Bronchial smooth muscle cell (primary cell): ENCODE results near the gene DPH3. TPM values are rescaled to one million over a fixed set of nuclear protein-coding genes. Genes with fewer than 3 reads are reported as not detected.

ENCODE experiments used
- total RNA-seq: library from RNA; depleted of rRNA; stranded (reverse); fragments of >200 nt; gene quantifications from 2 replicates; pipeline ENCODE4 v1.2.1, GENCODE V29; 2014

Gene DPH3
- 14.4 and 15.9 TPM in 2 replicates for total RNA-seq

GRCh38 chr3:16264708-16265454, at the start of gene DPH3, which contains the start of gene OXNAD1:
TSS of gene DPH3 (minus strand) at chr3:16264943. CDS start at chr3:16264876, 67 bp downstream.
TSS of gene OXNAD1 (plus strand) at chr3:16265212. CDS start at chr3:16270953, 5,741 bp downstream.

Other genes with a start within 250 kb of the DPH3 start
- gene GALNT15, start 90.3 kb downstream of the DPH3 start, total RNA-seq: 16.0 and 27.0 TPM in 2 replicates
- gene OXNAD1, start 269 bp upstream of the DPH3 start, total RNA-seq: 5.7 and 7.2 TPM in 2 replicates
- 59.6 and 94.0 TPM in 2 replicates for gene RFTN1, start 248.8 kb upstream of the DPH3 start, total RNA-seq